NCI-H1048 (cell line): ENCODE data around the gene PTCSC3.

ENCODE experiments used
- DNase-seq: peaks from one replicate; lab custom pipeline; 2025; lab: John Stamatoyannopoulos, UW

PTCSC3 gene

GRCh38 chr14:36176524-36176923 lies at the start of gene PTCSC3:
PTCSC3 (minus strand) TSS chr14:36176722.
- DNase-seq: no peak

- no peak for DNase-seq
Observed at GRCh38 chr14:36226164-36226563, 49.6 kb upstream of the PTCSC3 start.

GRCh38 chr14:36224176-36224575 lies 47.7 kb upstream of the PTCSC3 start:
- DNase-seq: no peak

GRCh38 chr14:36223558-36223957 lies 47.0 kb upstream of the PTCSC3 start:
- DNase-seq: no peak

- no peak for DNase-seq
Observed at GRCh38 chr14:36222952-36223468, 46.5 kb upstream of the PTCSC3 start.

GRCh38 chr14:36222337-36222736 lies 45.8 kb upstream of the PTCSC3 start:
- DNase-seq: no peak

GRCh38 chr14:36221112-36221511 lies 44.6 kb upstream of the PTCSC3 start:
- DNase-seq: no peak

- DNase-seq: no peak
Observed at GRCh38 chr14:36217732-36218131, 41.2 kb upstream of the PTCSC3 start.

GRCh38 chr14:36217027-36217426 lies 40.5 kb upstream of the PTCSC3 start:
- DNase-seq: no peak

- no peak for DNase-seq
Observed at GRCh38 chr14:36215217-36215598, 38.7 kb upstream of the PTCSC3 start.

- no peak for DNase-seq
Observed at GRCh38 chr14:36214476-36215216, 38.1 kb upstream of the PTCSC3 start.

GRCh38 chr14:36212987-36213386 lies 36.5 kb upstream of the PTCSC3 start:
- no peak for DNase-seq

- no peak for DNase-seq
Observed at GRCh38 chr14:36212577-36212976, 36.1 kb upstream of the PTCSC3 start.

- no peak for DNase-seq
Observed at GRCh38 chr14:36208690-36209278, 32.3 kb upstream of the PTCSC3 start.

- no peak for DNase-seq
Observed at GRCh38 chr14:36207500-36207899, 31.0 kb upstream of the PTCSC3 start.

GRCh38 chr14:36204461-36205073 lies 28.0 kb upstream of the PTCSC3 start:
- DNase-seq: no peak

GRCh38 chr14:36198378-36198777 lies 21.9 kb upstream of the PTCSC3 start:
- DNase-seq: no peak

- DNase-seq: no peak
Observed at GRCh38 chr14:36194663-36195062, 18.1 kb upstream of the PTCSC3 start.

- no peak for DNase-seq
Observed at GRCh38 chr14:36192530-36192929, 16.0 kb upstream of the PTCSC3 start.

- DNase-seq: no peak
Observed at GRCh38 chr14:36183402-36183801, 6.9 kb upstream of the PTCSC3 start.

- no peak for DNase-seq
Observed at GRCh38 chr14:36181417-36181816, 4.9 kb upstream of the PTCSC3 start.

- no peak for DNase-seq
Observed at GRCh38 chr14:36177489-36177888, 967 bp upstream of the PTCSC3 start.

- no peak for DNase-seq
Observed at GRCh38 chr14:36174767-36175424, 1.6 kb downstream of the PTCSC3 start.
